PFSK-1 (cell line): ENCODE measurements around the gene DLGAP4.
A peak's percentile ranks its signal among the peaks of the same experiment; 100 is the strongest.

Experiments used
- FOXP2 ChIP-seq: optimal IDR thresholded peaks from 2 replicates; pipeline ENCODE3; 2011; ENCODE audit warnings: borderline replicate concordance, control low read depth, inconsistent platforms; ENCODE audit not compliant: insufficient read depth; ENCODE audit errors: extremely low read length, extremely low read depth
- POLR2AphosphoS5 ChIP-seq: IDR thresholded peaks from 2 replicates; pipeline ENCODE4 v1.6.1; 2012; ENCODE audit warnings: low read depth, mild to moderate bottlenecking, control low read depth, low read length, moderate library complexity
- REST ChIP-seq, 2 experiments: IDR thresholded peaks; 2 replicates each; pipeline versions ENCODE4 v1.6.1 to v1.8.0; 2011 to 2012; ENCODE audit warnings: low read depth in 2 of 2, low read length in 2 of 2, control low read depth in 1 of 2, inconsistent platforms in 1 of 2, mild to moderate bottlenecking in 1 of 2, moderate library complexity in 1 of 2; ENCODE audit not compliant: insufficient read depth in 1 of 2
- SIN3A ChIP-seq: IDR thresholded peaks from 2 replicates; pipeline ENCODE4 v1.6.1; 2012; ENCODE audit warnings: mild to moderate bottlenecking, low read length, moderate library complexity, borderline replicate concordance; ENCODE audit not compliant: insufficient read depth
- TAF1 ChIP-seq: IDR thresholded peaks from 2 replicates; pipeline ENCODE4 v1.6.1; 2012; ENCODE audit warnings: low read length, control low read depth, borderline replicate concordance; ENCODE audit not compliant: insufficient read depth

DLGAP4 gene

GRCh38 chr20:36342331-36343120 lies 36.4 kb downstream of the DLGAP4 start:
- TF ChIP-seq REST (IDR thresholded peaks at IDR 0.05; ENCODE audit: insufficient read depth in 1 of 2, low read depth in 2 of 2, low read length in 2 of 2) = no peak
- TF ChIP-seq SIN3A = no peak
- TF ChIP-seq POLR2AphosphoS5 = no peak
- no peak for TF ChIP-seq FOXP2
- no peak for TF ChIP-seq TAF1

GRCh38 chr20:36343641-36344040 lies 37.5 kb downstream of the DLGAP4 start:
- TF ChIP-seq FOXP2 = no peak

- TF ChIP-seq REST (IDR thresholded peaks at IDR 0.05; ENCODE audit: insufficient read depth in 1 of 2, low read depth in 2 of 2, low read length in 2 of 2) (peak; percentile 97 to 98), FOXP2 (no peak)
Observed at GRCh38 chr20:36344517-36345132, 38.5 kb downstream of the DLGAP4 start.

GRCh38 chr20:36346256-36346655 lies 40.1 kb downstream of the DLGAP4 start:
- no peak for TF ChIP-seq FOXP2
- no peak for TF ChIP-seq REST (IDR thresholded peaks at IDR 0.05; ENCODE audit: insufficient read depth in 1 of 2, low read depth in 2 of 2, low read length in 2 of 2)
- TF ChIP-seq TAF1 = no peak
- TF ChIP-seq SIN3A = no peak
- no peak for TF ChIP-seq POLR2AphosphoS5

- TF ChIP-seq REST (IDR thresholded peaks at IDR 0.05; ENCODE audit: insufficient read depth in 1 of 2, low read depth in 2 of 2, low read length in 2 of 2) (no peak), TAF1 (no peak), POLR2AphosphoS5 (no peak), FOXP2 (no peak), SIN3A (no peak)
Observed at GRCh38 chr20:36349384-36350170, 43.4 kb downstream of the DLGAP4 start.
